Muscle of arm (tissue), 12 donors: ENCODE measurements around the gene ACTN4. TPM values are rescaled to one million over a fixed set of nuclear protein-coding genes. Genes with fewer than 3 reads are reported as not detected.

Experiments
- DNase-seq: peaks from one replicate; pipeline ENCODE4 v3.0.0-alpha.2; 2013
- polyA plus RNA-seq, 12 donors: library from polyadenylated mRNA; unstranded; fragments of 120-200 nt; gene quantifications; one replicate each; pipeline ENCODE4 v1.2.1, GENCODE V29; 2013; ENCODE audit not compliant: insufficient read length in 12 of 12

ACTN4 gene
- polyA plus RNA-seq, 12 donors: 116 to 322 (median 196) TPM

DNA sequence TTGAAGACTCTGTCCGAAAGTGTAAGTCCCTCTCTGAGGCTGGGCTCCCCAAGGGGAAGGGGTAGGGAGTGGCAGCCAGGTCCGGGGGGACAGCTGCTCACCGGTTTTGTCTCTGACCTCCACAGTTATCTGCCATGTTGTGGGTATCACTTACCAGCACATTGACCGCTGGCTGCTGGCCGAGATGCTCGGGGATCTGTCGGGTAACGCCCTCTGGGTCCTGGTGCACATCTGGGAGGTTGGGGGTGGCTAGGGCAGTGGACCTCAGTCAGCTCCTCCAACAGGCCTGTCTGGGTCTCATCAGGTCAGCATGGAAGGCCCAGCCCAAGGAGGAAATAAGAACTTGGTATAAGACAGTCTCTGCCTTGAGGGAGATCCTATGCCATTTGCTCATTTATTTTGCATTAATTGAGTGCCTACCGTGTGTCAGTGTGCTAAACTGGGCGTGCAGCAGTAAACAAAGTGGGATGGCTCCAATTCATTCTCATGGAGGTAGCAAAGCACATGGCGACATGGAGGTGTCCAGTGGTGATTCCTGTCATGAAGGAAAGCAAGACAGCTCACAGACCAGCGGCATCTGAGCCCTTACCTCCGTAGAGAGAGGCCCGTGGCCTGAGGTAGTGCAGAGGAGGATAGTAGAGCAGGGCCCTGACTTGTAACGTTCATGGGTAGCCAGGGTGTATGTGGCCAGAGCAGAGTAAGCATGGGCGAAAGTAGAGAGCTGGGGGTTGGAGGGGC lies 14.8 kb upstream of the ACTN4 start:
- no peak for DNase-seq

DNA sequence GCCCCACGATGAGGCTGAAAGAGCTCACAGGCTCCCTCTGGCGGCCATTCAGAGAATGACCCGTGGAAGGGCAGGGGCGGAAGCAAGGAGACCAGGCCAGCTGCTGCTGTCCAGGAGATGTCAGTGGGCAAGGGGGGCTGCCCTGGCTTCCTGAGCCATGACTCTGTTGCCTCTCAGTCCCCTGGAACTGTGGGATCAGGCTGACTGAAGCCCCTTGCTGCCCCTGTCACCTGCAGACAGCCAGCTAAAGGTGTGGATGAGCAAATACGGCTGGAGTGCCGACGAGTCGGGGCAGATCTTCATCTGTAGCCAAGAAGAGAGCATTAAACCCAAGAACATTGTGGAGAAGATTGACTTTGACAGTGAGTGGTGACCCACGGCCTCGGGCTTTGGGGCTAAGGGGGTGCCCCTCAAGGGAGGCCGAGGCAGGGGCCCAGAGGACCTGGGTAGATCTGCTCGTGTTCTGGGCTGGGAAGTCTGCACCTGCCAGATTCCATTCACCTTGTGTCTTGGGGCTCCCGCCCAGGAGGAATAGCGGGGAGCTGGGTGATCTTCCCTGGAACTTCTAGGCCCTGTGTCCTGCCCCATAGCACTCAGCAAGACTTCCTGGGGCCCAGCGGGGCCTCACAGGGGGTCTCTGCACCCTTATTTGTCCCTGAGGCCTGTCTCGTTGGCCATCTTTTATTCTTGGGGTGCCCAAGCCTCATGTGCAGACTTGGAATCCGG lies 12.5 kb upstream of the ACTN4 start:
- peak; percentile 83 for DNase-seq

DNA sequence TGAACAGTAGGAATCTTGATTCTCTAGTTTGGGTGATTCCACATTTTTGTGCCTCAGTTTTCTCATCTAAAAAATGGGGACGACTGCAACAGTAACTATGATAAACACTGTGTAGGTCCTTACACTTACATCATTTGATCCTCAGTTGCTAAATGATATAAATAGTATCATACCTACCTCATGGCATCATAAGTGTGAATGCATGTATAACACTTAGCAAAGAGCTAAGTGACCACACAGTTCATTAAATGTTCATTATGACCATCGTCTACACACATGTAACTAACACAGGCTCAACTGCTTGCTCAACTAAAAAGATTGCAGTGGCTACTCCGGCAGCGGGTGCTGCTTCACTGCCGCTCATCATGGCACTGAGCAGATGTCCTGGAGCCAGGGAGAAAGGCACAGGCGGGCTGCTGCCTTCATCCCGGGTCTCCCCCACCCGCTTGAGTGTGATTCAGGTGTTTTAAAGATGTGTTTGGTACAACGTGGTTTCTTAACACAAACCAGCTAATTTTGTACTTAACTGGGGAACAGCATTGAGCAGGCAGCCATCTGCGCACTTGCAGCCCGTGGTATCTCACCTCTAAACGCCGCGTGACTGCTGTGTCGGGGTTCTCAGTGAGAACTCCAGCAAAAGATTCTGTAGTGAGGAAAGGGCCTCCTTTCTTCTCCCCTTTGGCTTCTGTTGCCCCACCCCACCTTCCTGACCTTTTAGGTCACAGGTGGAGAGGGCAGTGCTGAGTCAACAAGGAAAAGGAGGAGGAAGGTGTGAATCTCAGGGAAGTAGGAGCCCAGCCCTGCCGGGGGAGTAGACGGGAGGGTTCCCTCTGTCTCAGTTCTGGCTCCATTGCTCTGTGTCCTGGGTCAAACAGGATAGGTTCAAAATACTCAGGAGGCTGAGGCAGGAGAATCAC lies 11.7 kb upstream of the ACTN4 start:
- no peak for DNase-seq

DNA sequence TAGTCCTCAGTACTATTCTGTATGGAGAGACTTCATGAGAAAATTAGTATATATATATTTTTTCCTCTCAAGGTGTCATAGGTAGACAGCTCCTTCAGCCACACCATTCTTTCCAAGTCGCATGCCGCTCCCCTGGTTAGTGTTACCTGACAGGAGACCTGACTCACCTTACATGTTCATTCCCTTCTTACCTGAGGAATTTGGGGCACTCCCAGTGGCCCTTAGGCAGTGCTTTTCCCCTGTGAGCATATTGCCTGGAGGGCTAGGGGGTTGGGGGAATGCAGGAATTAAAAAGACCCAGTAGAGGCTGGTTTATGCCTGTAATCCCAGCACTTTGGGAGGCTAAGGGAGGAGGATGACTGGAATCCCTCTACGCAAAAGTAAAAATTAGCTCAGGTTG lies 9.0 kb upstream of the ACTN4 start:
- DNase-seq: no peak

DNA sequence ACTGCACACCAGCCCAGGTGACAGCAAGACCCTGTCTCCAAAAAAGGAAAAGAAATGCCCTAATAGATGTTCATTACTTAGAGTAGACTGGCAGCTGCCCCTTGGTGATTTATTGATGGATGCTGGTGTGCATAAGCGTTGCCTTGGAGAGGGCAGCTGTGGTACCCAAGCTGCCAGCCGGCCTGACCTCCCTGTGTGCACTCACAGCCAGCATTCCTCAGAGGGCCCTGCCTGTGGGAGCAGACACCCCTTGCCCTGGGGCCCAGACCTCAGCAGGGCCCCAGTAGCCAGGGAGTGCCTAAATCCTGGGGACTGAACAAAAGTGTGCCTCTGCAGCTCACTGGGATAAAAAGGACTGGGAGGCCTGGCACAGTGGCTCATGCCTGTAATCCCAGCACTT lies 7.8 kb upstream of the ACTN4 start:
- no peak for DNase-seq

DNA sequence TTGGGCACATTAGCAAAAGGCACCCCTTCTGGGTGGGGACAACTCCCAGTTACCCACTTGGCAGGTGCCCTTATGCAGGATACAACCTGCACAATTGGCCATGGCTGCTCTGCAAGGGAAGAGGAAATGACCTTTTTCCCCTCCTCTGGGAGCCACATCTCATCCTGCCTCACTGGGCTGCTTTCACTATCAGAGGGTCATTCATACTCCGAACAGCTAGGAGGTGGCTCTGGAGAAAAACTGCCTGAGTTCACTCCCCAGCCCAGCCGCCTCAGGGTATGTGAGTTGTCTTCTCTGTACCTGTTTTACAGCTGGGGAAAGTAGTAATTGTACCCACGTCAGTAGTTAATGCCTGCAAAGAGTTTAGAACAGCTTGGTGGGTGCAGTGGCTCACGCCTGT lies 7.1 kb upstream of the ACTN4 start:
- DNase-seq: no peak

DNA sequence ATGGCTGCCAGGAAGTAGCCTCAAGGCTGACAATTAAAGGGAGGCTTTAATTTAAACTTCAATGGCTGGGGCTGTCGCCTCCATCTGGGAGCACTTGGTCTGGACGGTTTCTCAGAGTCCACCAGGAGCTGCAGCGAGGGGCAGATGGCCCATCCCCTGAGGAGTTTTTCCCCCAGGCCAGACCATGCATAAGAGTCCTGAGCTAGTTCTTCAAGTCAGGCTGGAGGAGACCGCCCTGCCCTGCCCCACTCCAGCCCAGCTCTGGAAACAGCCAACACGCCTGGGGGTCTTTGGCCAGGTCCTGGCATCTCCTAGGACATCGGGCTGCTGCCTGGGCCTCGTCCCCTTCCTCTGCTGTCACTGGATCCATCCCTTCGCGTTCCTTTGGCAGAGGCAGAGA lies 5.3 kb upstream of the ACTN4 start:
- DNase-seq: no peak

DNA sequence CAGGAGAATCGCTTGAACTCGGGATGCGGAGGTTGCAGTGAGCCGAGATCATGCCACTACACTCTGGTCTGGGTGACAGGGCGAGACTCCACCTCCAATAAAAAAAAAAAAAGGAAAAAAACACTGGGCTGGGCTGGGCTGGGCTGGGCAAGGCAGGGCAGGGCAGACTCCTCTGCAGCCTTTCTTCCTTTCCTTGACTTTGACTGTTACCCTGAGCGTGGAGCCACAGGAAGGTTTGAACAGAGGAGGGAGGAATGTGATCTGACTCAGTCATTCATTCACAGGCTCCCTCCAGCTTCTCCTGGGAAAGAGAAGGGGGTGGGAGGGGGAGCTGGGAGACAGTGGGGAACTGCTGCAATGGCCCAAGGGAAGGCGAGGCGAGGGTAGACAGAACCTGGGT lies 2.7 kb upstream of the ACTN4 start:
- no peak for DNase-seq

DNA sequence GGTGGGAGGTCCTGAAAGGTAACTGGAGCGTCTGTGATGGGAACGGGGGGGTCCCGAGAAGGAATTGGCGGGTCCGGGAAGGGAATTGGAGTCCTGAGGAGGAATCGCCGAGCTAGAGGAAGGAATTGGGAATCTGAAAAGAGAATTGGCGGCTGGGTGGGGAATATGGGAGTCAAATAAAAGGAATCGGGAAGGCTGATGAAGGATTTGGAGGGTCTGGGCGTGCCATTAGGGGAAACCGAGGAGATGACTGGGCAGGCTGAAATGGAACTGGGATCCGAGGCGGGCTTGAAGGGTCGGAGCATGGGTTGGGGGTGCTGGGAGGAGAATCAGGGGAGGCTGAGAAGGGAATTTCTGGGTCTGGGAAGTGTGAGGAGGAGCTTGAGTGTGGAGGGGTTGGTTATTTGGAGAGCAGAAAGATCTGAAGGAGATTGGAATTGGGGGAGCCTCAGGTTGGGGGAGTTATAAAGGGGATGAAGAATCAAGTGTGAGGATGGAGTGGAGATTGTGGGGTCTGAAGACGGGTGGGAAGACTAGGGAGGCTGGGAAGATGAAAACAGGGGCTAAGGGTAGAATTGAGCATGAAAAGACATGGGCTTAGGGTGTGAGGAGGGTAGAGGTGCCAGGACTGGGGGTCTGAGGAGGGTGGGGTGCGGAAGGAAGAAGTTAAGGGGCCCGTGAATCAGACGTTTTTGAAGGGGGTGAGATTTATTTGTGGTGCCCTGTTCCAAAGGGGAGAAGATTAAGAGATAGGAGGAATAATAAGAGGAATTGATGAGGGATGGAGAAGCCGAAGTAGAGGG lies 718 bp downstream of the ACTN4 start:
- DNase-seq: no peak

DNA sequence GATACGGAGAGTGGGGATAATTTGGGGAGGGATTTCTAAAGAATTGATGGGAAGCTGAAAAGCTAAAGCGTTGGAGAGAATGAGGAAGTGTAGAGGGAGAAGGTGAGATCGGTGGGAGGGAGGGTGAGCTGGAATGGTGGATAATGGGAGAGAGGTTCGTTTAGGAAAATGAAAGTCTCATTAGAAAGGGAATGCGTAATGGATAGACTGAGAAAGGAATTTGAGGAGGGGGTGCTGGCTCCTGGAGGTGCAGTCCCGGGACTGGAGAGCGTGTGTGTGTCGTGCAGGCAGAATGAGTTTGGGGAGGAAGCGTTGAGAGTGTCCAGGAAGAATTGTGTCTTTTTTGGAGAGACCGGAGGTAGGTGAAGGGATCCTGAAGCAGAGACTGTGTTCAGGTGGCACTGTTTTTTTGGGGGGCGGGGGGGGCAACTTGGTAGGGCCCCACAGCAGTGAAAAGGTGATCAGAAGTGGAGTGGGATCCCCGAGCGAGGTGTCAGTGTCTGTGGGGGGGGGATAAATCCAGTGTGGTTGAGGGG lies 1.4 kb downstream of the ACTN4 start:
- DNase-seq: no peak

DNA sequence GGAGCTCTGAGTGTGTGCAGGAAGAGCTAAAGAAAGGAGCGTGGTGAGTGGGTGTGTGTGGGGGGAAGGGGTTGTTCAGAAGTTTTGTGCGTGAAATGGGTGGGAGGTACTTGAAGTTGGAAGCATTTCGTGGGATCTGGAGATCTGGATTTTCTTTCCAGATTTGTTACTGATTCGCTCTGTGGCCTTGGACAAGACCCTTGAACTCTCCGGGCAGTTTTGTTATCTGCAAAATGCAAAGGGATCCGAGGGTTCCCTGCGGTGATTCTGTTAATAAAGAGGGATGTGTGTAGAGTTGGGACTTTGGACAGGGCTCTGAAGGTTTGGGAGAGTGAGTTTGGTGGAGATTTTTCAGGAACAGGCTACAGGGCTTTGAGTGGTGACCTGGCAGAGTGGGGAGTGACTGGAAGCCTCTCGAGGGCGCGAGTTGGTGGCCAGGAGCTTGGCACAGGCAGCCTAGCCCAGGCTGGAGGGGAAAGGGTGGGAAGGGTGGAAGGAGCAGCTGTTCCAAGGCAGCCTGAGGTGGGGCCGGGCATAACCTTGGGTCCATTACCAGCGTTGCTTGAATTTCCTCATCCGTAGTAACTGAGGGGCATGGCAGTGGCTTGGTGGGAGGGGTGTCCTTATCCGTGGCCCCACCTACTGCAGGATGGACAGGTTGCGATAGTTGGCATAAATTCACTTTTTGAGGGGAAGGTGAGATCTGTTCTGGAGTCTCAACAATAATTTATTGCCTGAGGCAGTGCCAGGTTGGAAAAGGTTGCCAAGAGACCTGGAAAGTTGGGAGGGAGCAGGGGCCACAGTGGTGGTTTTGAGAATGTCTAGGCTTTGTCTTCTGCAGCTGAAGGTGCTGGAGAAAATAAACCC lies 2.1 kb downstream of the ACTN4 start:
- DNase-seq: no peak

DNA sequence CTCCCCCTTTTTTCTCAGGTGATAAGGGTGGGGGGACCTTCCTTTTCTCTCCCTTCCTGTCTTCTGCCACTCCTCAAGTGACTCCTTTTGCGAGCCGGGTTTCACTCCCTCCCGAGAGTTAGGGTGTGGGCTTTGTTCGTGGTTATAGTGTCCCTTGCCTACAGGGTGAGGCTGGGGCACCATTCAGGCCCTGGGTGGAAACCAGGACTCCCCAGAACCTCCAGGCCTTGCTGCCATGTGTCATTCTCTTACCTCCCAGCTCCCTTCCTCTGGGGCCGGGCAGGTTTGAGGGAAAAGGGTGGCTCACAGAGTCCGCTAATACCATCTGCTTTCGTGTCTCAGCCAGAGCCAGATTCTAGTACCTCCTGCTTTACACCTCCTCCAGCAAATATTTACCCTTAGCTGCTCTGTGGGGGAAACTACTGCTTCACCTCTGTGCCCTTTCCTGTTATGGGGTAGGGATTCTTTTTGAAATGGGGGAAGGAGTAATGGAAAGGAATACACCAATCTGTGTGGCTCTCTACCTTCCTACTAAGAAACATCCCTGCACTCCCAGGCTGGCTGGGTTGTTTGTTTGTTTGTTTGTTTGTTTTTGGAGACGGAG lies 2.8 kb downstream of the ACTN4 start:
- no peak for DNase-seq

DNA sequence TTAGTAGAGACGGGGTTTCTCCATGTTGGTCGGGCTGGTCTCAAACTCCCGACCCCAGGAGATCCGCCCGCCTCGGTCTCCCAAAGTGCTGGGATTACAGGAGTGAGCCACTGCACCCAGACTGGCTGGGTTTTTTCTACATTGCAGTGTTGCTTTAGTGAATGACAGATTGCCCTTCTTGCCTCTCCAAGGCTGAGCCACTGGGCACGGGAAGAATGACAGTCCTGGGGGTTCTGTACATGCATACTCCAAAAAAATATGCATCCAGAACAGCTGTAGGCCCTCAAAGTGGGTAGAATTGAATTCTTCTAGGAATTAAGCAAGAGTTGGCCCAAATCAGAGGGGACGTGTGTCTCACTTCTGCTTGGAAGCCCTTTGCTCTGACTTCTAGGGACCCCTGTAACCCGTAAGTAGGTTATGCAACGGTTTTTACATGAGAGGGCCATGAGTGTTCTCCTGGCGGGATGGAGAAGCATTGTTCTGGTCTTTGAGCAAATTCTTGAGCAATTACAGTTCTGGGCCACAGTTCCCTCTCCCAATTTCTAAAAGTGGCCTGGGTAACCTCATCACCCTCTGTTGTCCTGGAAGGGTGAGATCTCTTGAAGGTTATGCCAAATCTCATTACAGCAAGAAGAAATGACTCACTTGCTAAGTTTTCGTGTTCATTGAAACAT lies 3.6 kb downstream of the ACTN4 start:
- no peak for DNase-seq

DNA sequence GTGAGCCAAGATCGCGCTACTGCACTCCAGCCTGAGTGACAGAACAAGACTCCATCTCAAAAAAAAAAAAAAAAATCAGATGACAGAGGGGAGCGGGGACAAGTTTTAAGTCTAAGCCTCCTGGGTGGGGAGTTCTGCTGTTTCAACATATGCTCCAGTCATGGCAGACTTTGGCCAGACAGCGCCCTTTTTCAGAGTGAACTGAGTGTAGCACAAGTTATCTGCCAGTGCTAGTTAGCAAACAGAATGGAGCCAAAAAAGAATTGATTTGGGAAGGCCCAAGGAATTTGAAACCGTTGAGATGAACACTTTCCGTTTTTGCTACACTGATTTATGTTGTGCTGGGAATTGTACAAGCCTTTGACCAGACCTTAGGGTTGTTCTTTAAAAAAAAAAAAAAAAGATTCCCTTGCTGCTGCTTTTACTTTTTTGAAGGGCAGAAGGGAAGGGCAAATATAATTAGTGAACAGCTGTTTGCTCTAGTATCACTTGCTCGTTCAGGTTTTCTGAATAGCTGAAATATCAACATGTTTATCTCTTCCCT lies 5.7 kb downstream of the ACTN4 start:
- DNase-seq: no peak

DNA sequence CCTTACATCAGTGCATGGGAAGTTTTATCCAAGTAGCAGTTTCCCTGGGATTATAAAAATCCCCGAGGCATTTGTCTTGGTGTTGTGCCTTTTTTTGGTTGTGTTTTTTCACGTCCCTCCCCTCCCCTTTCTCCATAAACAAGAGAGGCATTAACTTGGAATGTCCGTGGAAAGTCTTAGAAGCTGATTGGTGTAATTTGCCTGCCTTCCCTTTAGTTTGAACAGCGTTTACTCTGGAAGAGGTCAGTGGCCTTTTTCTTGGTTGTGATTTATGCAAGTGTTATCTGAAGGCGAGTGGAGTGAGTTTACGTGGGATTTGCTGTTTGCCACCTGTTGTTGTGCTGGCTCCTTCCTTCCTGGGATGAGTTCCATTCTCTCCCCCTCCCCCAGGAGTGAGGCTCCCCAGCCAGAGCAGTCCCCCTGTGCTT lies 7.2 kb downstream of the ACTN4 start:
- DNase-seq: no peak

DNA sequence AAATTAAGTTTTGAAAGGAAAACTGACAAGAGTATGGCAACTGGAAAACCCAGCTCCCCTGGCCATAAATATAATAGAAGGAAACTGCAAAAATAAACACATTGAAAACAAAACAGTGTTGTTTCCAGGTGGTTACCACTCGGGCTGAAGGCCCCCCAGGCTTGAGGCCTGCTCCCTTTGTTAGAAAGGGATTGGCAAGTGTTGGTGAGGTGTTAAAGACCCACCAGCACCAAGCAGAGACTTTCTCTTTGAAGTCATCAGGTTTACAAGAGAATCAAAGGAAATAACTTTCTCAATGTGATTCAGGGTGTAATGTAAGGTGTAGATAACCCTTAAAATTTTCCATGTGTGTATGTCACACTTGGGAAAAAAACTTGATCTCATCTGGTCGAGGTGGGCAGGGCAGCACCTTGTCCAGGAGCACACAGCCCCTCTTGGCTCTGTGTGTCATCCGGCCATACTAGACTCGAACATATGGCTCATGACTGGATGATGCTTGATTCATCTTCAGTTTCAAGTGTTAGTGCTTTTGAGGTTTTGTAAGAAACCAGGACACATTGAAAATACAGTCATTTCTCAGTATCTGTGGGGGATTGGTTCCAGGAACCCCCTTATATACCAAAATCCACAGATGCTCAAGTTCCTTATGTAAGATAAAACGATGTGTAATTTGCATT lies 7.8 kb downstream of the ACTN4 start:
- no peak for DNase-seq

DNA sequence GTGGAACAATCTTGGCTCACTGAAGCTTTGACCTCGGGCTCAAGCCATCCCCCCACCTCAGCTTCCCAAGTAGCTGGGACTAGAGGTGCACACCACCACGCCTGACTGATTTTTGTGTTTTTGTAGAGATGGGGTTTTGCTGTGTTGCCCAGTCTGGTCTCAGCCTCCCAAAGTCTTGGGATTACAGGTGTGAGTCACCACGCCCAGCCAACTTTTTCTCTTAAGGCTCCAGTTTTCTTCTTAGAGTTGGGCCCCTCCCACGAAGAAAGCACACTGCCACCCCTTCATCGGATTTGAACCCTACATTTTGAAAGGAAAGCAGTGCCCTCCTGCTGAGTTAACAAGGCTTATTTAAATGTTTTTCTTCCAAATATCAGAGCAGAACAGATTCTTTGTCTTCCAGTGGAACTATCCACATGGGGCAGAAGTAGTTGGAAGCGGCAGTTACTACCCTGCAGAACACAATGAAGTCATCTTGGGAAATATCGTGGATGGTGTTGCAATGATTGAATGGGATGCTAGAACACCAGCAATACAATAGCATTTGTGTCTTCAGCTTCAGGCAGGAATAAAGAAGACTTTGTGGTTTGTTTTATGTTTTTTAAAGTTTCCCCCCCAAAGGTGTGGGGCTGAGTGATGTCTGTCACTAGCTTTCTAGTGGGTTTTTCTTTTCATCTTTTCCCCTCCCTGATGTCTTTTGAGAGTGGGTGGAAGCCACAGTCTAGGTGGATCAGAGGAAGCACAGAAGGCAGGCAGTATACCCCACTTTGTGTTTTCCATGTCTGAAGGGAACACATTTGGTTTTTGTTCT lies 8.9 kb downstream of the ACTN4 start:
- no peak for DNase-seq
